GM12873 (cell line): ENCODE data around the gene TUBA4B.

Experiments used
- TF ChIP-seq, protein P1 (sequence below): IDR thresholded peaks from 2 replicates; pipeline ENCODE4 v1.5.1; 2012; ENCODE audit warnings: low read depth, mild to moderate bottlenecking, moderate library complexity, low read length, control low read depth; ENCODE audit not compliant: insufficient read depth; ENCODE audit errors: missing control alignments

Gene TUBA4B

GRCh38 chr2:219292616-219293015 lies 39.6 kb downstream of the TUBA4B start:
- TF ChIP-seq, protein P1, sequence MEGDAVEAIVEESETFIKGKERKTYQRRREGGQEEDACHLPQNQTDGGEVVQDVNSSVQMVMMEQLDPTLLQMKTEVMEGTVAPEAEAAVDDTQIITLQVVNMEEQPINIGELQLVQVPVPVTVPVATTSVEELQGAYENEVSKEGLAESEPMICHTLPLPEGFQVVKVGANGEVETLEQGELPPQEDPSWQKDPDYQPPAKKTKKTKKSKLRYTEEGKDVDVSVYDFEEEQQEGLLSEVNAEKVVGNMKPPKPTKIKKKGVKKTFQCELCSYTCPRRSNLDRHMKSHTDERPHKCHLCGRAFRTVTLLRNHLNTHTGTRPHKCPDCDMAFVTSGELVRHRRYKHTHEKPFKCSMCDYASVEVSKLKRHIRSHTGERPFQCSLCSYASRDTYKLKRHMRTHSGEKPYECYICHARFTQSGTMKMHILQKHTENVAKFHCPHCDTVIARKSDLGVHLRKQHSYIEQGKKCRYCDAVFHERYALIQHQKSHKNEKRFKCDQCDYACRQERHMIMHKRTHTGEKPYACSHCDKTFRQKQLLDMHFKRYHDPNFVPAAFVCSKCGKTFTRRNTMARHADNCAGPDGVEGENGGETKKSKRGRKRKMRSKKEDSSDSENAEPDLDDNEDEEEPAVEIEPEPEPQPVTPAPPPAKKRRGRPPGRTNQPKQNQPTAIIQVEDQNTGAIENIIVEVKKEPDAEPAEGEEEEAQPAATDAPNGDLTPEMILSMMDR, result no peak

DNA sequence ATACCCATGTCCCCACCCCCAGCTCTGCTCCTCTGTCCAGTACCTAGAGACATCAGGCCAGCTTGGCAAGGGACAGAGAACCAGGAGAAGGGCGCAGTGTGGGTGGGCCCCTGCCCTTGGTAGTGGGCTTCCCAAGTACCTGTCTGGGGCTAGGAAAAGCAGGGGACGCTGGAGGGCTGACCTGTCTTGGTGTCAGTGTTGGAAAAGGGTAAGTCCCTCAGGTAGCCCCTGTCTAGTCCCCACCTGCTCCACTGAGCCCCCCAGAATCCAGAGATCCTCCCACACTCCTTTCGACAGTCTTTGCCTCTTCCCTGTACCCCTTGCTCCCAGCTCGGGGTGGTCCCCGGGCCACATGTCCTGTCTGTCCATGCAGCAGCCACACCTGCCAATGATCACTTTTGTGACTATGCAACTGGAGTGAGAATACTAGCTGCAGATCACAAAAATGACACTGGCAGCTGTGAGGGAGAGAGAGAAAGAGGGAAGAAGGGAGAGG lies 40.7 kb downstream of the TUBA4B start:
- TF ChIP-seq, protein P1, result no peak

DNA sequence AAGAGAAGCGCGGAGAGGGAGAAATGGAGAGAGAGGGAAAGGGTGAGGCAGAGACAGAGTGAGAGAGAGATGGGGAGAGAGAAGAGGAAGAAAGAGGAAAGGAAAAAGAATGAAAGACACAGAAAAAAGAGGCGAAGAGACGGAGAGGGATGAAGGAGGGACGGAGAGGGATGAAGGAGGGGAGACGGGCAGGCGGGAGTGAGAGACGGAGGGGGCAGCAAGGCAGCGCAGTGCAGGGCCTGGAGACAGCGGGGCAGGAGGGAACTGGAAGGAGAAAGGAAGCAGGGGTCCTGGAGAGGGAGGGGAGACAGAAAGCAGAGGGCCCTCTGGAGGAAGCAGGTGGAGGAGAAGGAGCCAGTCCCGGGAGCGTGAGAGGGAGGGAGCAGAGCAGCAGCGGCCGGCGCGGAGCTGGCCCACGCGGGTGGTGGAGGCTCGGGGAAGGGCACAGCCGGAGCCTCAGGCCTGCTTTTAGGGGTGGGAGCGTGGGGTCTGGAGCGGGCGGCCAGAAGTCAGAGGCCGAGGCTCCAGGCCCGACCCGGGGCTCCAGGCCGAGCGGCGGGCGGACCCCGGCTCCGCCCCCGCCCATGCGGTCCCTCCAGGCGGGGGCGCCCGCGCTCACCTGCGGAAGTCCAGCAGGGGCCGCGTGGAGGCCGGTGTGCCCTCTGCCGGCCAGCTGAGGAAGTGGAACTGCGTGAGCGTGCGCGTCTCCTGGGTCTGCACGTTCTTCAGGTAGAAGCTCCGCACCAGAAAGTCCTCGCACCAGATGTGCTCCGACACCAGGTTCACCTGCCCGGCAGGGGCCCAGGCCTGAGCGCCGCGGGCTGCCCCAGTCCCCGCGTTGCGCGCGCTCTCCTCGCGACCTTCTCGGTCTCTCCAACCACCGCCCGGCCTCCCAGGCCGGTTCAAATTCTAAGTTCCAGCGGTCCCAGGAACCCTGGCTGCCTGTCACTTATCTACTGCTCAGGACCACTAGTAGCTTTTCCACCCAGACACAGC lies 41.6 kb downstream of the TUBA4B start:
- TF ChIP-seq, protein P1, result peak; percentile 98

DNA sequence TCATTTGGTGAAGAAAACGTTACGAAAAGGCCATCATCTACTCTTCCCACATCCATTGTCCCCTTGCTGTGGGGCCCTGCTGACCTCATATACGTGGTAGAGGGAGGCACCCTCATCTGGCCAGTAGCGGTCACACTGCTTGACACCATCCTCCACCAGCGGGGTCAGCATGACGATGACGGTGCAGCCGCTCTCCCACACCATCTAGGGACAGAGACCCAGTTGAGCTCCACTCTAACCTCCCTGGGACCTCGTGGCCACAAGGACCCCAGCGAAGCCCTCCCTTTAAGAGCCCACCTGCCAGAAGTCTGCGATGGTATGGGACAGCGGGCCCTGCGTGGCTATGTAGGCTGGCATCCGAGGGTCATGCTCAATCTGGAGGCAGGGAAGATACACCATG lies 43.1 kb downstream of the TUBA4B start:
- TF ChIP-seq, protein P1, result no peak

DNA sequence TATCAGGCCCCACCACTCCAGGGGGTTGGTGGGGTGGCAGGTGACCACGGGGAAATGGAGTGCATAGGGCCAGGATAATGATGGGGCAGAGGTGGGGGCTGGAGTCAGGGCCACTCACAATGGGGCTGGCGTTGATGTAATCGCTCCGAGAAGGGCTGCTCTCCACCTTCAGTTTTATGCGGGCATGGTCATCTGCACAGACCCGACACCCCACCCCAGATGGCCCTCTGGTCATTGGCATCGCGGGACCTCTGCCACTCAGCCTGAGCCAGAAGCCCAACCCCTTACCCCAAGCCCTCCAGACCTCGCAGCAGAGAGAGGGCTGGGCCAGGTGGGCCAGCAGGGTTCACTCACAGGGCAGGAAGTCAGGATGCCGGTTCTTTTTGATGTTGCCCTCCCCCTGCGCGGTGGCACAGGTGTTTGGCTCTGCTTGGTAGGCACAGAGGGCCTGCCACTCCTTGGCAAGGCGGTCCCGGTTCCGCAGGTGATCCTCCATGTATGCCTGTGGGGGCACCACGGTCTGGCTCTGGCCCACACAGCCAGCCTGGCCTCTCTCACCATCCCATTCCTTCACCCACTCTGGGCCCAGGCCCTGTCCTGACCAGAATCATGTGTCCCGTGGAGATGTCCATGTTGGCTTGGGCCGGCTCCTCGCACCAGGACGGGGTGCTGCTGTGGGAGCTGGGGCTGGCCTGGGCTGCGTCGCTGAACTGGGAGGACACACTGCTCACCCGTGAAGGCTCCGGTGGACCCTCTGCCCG lies 43.8 kb downstream of the TUBA4B start:
- TF ChIP-seq, protein P1, result no peak

- TF ChIP-seq, protein P1, result peak; percentile 35
Measured at GRCh38 chr2:219297766-219298456, 44.9 kb downstream of the TUBA4B start.
